LNCAP (cell line): ENCODE measurements around the gene ZNF408.

Experiments
- TF ChIP-seq, protein P1 (sequence below): fragments of 450-650 bp; IDR thresholded peaks from 2 replicates; pipeline ENCODE4 v1.5.1; 2017; ENCODE audit warnings: mild to moderate bottlenecking

Gene ZNF408

GRCh38 chr11:46719543-46720218 is 18.9 kb downstream of the ZNF408 start:
- TF ChIP-seq, protein P1, sequence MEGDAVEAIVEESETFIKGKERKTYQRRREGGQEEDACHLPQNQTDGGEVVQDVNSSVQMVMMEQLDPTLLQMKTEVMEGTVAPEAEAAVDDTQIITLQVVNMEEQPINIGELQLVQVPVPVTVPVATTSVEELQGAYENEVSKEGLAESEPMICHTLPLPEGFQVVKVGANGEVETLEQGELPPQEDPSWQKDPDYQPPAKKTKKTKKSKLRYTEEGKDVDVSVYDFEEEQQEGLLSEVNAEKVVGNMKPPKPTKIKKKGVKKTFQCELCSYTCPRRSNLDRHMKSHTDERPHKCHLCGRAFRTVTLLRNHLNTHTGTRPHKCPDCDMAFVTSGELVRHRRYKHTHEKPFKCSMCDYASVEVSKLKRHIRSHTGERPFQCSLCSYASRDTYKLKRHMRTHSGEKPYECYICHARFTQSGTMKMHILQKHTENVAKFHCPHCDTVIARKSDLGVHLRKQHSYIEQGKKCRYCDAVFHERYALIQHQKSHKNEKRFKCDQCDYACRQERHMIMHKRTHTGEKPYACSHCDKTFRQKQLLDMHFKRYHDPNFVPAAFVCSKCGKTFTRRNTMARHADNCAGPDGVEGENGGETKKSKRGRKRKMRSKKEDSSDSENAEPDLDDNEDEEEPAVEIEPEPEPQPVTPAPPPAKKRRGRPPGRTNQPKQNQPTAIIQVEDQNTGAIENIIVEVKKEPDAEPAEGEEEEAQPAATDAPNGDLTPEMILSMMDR, result no peak

- TF ChIP-seq, protein P1, result no peak
These were observed 20.5 kb downstream of the ZNF408 start for GRCh38 chr11:46721286-46721685.

DNA sequence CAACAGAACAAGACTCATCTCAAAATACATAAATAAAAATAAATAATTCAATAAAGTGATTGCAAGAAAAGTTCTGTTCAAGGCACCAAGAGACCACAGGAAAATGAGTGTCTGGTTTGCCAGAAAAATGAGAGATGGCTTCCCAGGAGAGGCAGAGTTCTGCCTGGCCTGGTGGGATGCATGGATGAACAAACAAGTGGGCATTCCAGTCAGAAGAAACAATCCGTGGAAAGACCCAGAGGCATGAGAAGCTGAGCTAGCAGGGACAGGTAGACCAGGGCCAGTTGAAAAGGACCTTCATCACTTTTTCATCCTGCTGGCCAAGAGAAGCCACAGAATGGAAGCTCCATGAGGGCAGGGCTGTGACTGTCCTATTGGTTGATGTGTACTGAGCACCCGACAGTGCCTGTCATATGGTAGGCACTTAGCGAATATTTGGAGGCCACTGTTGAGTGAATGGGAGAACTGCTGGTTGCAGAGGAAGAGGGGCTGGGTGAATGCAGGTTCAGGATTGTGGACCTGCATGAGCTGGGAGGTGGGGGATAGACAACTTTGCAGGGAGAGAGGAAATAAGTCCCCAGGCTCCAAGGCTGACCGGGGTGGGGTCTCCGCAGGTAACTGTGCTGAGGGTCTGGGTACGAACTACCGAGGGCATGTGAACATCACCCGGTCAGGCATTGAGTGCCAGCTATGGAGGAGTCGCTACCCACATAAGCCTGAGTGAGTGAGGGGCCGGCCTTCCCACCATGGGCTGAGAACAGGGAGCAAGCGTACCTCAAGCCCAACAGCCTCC is 21.9 kb downstream of the ZNF408 start:
- TF ChIP-seq, protein P1, result no peak

DNA sequence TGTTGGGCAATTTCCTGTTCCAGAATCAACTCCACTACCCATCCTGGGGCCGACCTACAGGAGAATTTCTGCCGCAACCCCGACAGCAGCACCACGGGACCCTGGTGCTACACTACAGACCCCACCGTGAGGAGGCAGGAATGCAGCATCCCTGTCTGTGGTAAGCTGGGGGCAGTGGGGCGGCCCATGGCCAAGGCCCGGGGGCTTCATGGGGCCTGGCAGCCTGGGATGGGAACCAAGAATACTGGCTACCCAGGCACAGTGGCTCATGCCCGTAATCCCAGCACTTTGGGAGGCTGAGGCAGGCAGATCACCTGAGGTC is 22.5 kb downstream of the ZNF408 start:
- TF ChIP-seq, protein P1, result no peak

GRCh38 chr11:46724088-46724487 is 23.3 kb downstream of the ZNF408 start:
- TF ChIP-seq, protein P1, result no peak

GRCh38 chr11:46725338-46726205 is 24.7 kb downstream of the ZNF408 start:
- TF ChIP-seq, protein P1, result no peak

DNA sequence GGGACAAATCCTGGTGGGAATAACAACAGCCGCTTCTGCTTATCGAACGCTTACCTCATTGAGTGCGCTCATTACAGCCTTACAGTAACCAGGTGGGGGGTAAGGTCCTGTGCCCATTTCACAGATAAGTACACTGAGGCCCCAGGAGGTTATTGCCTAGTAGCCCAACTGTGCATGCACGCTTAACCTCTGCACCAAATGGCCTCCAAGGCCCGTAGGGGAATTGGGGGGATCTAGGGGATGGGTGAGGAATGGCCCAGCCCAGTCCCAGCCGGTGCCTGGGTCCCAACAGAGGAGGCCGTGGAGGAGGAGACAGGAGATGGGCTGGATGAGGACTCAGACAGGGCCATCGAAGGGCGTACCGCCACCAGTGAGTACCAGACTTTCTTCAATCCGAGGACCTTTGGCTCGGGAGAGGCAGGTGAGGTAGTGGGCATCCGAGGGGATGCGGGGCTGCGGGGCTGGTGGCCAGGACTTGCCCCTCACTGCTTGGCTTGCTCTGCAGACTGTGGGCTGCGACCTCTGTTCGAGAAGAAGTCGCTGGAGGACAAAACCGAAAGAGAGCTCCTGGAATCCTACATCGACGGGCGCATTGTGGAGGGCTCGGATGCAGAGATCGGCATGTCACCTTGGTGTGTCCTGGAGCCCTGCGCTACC is 25.5 kb downstream of the ZNF408 start:
- TF ChIP-seq, protein P1, result no peak
